ENCODE data around the gene PPM1A. TPM values are rescaled to one million over a fixed set of nuclear protein-coding genes. Genes with fewer than 3 reads are reported as not detected.

Gene PPM1A
- polyA plus RNA-seq, 3 donors: 18.4 to 34.1 (median 21.5) TPM

GRCh38 chr14:60313093-60313492, 64.1 kb downstream of the PPM1A start:
- H3K27me3 ChIP-seq (ENCODE audit: control insufficient read depth in 2 of 2, insufficient read depth in 2 of 2, low read length in 2 of 2): peaks cover 3 to 6% of the 10 kb centered on the region in 2 donors
- H3K4me3 ChIP-seq (replicated peaks in 1 of 3; ENCODE audit: low read depth in 2 of 3, low read length in 3 of 3): no peak overlapping the region
- no peak overlapping the region for H3K27ac ChIP-seq (ENCODE audit: low read depth in 1 of 2, low read length in 2 of 2)
- H3K27me3 Mint-ChIP-seq (ENCODE audit: low read depth in 3 of 3): peaks cover 3 to 10% (median 4%) of the 10 kb centered on the region in 3 donors
- H3K4me3 Mint-ChIP-seq: peak overlapping the region in 1 of 2 donors; percentile 37
- intact Hi-C loops (cut with micrococcal nuclease): no loop called here
- H3K79me2 ChIP-seq (ENCODE audit: insufficient read depth, low read length): no peaks in the 10 kb centered on the region
- H2AFZ ChIP-seq (ENCODE audit: insufficient read depth, low read depth, low read length, poor library complexity, severe bottlenecking): no peak overlapping the region
- H3K36me3 ChIP-seq (replicated peaks in 1 of 2; ENCODE audit: control insufficient read depth in 1 of 2, insufficient read depth in 2 of 2, low read length in 2 of 2): no peaks in the 10 kb centered on the region
- DNase-seq: no peak
- WGBS (ENCODE audit: insufficient coverage): no CpG with 5 or more reads among the region's 6 CpGs
- H3K36me3 Mint-ChIP-seq: no peaks in the 10 kb centered on the region
- H3K4me1 ChIP-seq (ENCODE audit: control insufficient read depth in 1 of 2, insufficient read depth in 2 of 2, low read length in 2 of 2): no peaks in the 10 kb centered on the region
- peaks cover 4% of the 10 kb centered on the region for H3K4me1 Mint-ChIP-seq
- H3K9me3 ChIP-seq (replicated peaks in 1 of 2; ENCODE audit: control insufficient read depth in 1 of 2, insufficient read depth in 1 of 2, low read length in 2 of 2): no peaks in the 10 kb centered on the region
- no peak overlapping the region for H3K27ac Mint-ChIP-seq
- TF ChIP-seq CTCF (IDR thresholded peaks at IDR 0.05): no peak
- no peak overlapping the region for H3K4me2 ChIP-seq (replicated peaks; ENCODE audit: extremely low read depth, low read length, poor library complexity, severe bottlenecking)
- no peak overlapping the region for H3K9ac ChIP-seq (ENCODE audit: insufficient read depth, low read length, poor library complexity, severe bottlenecking)
- no peaks in the 10 kb centered on the region for H4K20me1 ChIP-seq (ENCODE audit: insufficient read depth, low read length)
- H3K9me3 Mint-ChIP-seq: peaks cover 0 to 2% (median 0%) of the 10 kb centered on the region in 7 donors

- peaks cover 0 to 10% (median 3%) of the 10 kb centered on the region in 7 donors for H3K9me3 Mint-ChIP-seq
- H3K36me3 ChIP-seq (replicated peaks in 1 of 2; ENCODE audit: control insufficient read depth in 1 of 2, insufficient read depth in 2 of 2, low read length in 2 of 2): no peaks in the 10 kb centered on the region
- H3K9ac ChIP-seq (ENCODE audit: insufficient read depth, low read length, poor library complexity, severe bottlenecking): no peak overlapping the region
- peaks cover 0 to 7% of the 10 kb centered on the region in 2 donors for H3K9me3 ChIP-seq (replicated peaks in 1 of 2; ENCODE audit: control insufficient read depth in 1 of 2, insufficient read depth in 1 of 2, low read length in 2 of 2)
- intact Hi-C loops (cut with micrococcal nuclease): no loop called here
- 91% methylated on average over 5 of the region's 8 CpGs for WGBS (ENCODE audit: insufficient coverage)
- H3K4me1 ChIP-seq (ENCODE audit: control insufficient read depth in 1 of 2, insufficient read depth in 2 of 2, low read length in 2 of 2): no peaks in the 10 kb centered on the region
- no peak overlapping the region for H3K27ac ChIP-seq (ENCODE audit: low read depth in 1 of 2, low read length in 2 of 2)
- H3K4me3 Mint-ChIP-seq: no peak overlapping the region
- no peak overlapping the region for H3K27ac Mint-ChIP-seq
- no peak for TF ChIP-seq CTCF (IDR thresholded peaks at IDR 0.05)
- DNase-seq: no peak
- no peak overlapping the region for H2AFZ ChIP-seq (ENCODE audit: insufficient read depth, low read depth, low read length, poor library complexity, severe bottlenecking)
- peaks cover 3 to 6% of the 10 kb centered on the region in 2 donors for H3K27me3 ChIP-seq (ENCODE audit: control insufficient read depth in 2 of 2, insufficient read depth in 2 of 2, low read length in 2 of 2)
- peaks cover 2 to 10% (median 3%) of the 10 kb centered on the region in 3 donors for H3K27me3 Mint-ChIP-seq (ENCODE audit: low read depth in 3 of 3)
- peaks cover 4% of the 10 kb centered on the region for H3K4me1 Mint-ChIP-seq
- H3K4me3 ChIP-seq (replicated peaks in 1 of 3; ENCODE audit: low read depth in 2 of 3, low read length in 3 of 3): no peak overlapping the region
- no peak overlapping the region for H3K4me2 ChIP-seq (replicated peaks; ENCODE audit: extremely low read depth, low read length, poor library complexity, severe bottlenecking)
- H3K79me2 ChIP-seq (ENCODE audit: insufficient read depth, low read length): no peaks in the 10 kb centered on the region
- no peaks in the 10 kb centered on the region for H4K20me1 ChIP-seq (ENCODE audit: insufficient read depth, low read length)
- H3K36me3 Mint-ChIP-seq: no peaks in the 10 kb centered on the region
Measured at GRCh38 chr14:60315196-60315990, 66.4 kb downstream of the PPM1A start.

Measured in CD14-positive monocyte (primary cell).